ENCODE data around the gene CNTLN. TPM values are rescaled to one million over a fixed set of nuclear protein-coding genes. Genes with fewer than 3 reads are reported as not detected.

The CNTLN gene
- total RNA-seq, 1 experiment from 2014 or later, result 6.7 TPM

GRCh38 chr9:17137566-17137965, 2.7 kb downstream of the CNTLN start:
- POLR2A ChIA-PET, result no interaction called here
- no peaks in the 10 kb centered on the region for H3K27me3 Mint-ChIP-seq (ENCODE audit: insufficient read depth, unreplicated experiment)
- no peak overlapping the region for H3K4me3 Mint-ChIP-seq (ENCODE audit: unreplicated experiment)
- CTCF ChIA-PET, result no interaction called here
- BruUV-seq (replicated peaks), result no TSS peak
- H3K4me1 Mint-ChIP-seq (ENCODE audit: insufficient read depth, unreplicated experiment), result peaks cover 15% of the 10 kb centered on the region
- intact Hi-C loops (cut with micrococcal nuclease), result no loop called here
- TF ChIP-seq, protein P1, sequence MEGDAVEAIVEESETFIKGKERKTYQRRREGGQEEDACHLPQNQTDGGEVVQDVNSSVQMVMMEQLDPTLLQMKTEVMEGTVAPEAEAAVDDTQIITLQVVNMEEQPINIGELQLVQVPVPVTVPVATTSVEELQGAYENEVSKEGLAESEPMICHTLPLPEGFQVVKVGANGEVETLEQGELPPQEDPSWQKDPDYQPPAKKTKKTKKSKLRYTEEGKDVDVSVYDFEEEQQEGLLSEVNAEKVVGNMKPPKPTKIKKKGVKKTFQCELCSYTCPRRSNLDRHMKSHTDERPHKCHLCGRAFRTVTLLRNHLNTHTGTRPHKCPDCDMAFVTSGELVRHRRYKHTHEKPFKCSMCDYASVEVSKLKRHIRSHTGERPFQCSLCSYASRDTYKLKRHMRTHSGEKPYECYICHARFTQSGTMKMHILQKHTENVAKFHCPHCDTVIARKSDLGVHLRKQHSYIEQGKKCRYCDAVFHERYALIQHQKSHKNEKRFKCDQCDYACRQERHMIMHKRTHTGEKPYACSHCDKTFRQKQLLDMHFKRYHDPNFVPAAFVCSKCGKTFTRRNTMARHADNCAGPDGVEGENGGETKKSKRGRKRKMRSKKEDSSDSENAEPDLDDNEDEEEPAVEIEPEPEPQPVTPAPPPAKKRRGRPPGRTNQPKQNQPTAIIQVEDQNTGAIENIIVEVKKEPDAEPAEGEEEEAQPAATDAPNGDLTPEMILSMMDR (IDR thresholded peaks at IDR 0.05; ENCODE audit: unreplicated experiment), result no peak
- no peak overlapping the region for H3K27ac Mint-ChIP-seq (ENCODE audit: low read depth, unreplicated experiment)
- no peak for DNase-seq (ENCODE audit: unreplicated experiment)
- H3K36me3 Mint-ChIP-seq (ENCODE audit: insufficient read depth, unreplicated experiment), result peaks cover 7% of the 10 kb centered on the region
- H3K9me3 Mint-ChIP-seq (ENCODE audit: unreplicated experiment), result peaks cover 10% of the 10 kb centered on the region

DNA sequence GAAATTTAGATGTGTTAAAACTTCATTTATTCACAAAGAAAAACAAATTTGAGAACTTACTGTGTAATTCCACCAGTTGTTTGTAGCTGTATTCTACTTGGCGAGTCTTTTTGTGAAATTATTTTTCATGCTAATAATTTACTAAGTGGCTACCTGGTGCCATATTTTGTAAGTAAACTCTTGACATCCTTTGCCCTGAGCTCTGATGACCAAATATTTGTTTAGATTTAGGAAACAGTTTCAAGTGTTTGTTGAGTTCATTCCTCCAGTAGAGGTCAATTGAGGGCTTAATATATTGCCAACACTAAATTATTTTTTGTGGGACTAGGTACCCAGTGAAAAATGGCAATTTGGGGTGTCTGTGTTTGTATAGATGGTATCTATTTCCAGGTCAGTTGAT, 3.7 kb downstream of the CNTLN start:
- intact Hi-C loops (cut with micrococcal nuclease), result no loop called here
- Mint-ChIP-seq H3K27me3 (ENCODE audit: insufficient read depth, unreplicated experiment) (no peaks in the 10 kb centered on the region), H3K4me3 (ENCODE audit: unreplicated experiment) (no peak overlapping the region), H3K27ac (ENCODE audit: low read depth, unreplicated experiment) (no peak overlapping the region), H3K9me3 (ENCODE audit: unreplicated experiment) (peaks cover 10% of the 10 kb centered on the region), H3K4me1 (ENCODE audit: insufficient read depth, unreplicated experiment) (peaks cover 15% of the 10 kb centered on the region), H3K36me3 (ENCODE audit: insufficient read depth, unreplicated experiment) (peaks cover 7% of the 10 kb centered on the region)
- DNase-seq (ENCODE audit: unreplicated experiment), result no peak
- ChIA-PET CTCF (interaction anchor here (0.6 kb wide), 1 partner anchor 1604 kb away, joined by 3 read pairs; no protein-coding TSS in a partner anchor), POLR2A (interaction anchor here (0.7 kb wide), 2 partner anchors 20 to 387 kb away, joined by 3 to 5 read pairs; no protein-coding TSS in a partner anchor)
- BruUV-seq (replicated peaks), result no TSS peak
- TF ChIP-seq, protein P1 (IDR thresholded peaks at IDR 0.05; ENCODE audit: unreplicated experiment), result no peak

DNA sequence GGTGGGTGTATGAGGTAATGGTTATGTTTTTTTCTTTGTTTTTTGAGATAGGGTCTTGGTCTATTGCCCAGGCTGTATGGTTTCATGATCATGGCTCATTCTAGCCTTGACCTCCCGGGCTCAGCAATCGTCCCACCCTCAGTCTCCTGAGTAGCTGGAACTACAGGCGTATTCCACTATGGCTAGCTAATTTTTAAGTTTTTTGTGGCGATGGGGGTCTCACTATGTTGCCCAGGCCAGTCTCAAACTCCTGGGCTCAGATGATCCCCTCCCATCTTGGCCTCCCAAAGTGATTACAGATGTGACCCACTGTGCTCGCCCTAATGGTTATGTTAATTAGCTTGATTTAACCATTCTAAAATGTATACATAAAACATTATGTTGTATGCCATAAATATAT, 5.6 kb downstream of the CNTLN start:
- Mint-ChIP-seq H3K27ac (ENCODE audit: low read depth, unreplicated experiment) (no peak overlapping the region), H3K36me3 (ENCODE audit: insufficient read depth, unreplicated experiment) (peaks cover 2% of the 10 kb centered on the region), H3K9me3 (ENCODE audit: unreplicated experiment) (peaks cover 10% of the 10 kb centered on the region), H3K27me3 (ENCODE audit: insufficient read depth, unreplicated experiment) (no peaks in the 10 kb centered on the region), H3K4me3 (ENCODE audit: unreplicated experiment) (no peak overlapping the region), H3K4me1 (ENCODE audit: insufficient read depth, unreplicated experiment) (peaks cover 9% of the 10 kb centered on the region)
- no TSS peak for BruUV-seq (replicated peaks)
- ChIA-PET CTCF (interaction anchor here (1.0 to 1.2 kb wide), 2 partner anchors 22 to 24 kb away, joined by 3 to 4 read pairs; no protein-coding TSS in a partner anchor), POLR2A (no interaction called here)
- no peak for DNase-seq (ENCODE audit: unreplicated experiment)
- intact Hi-C loops (cut with micrococcal nuclease), result no loop called here
- TF ChIP-seq, protein P1 (IDR thresholded peaks at IDR 0.05; ENCODE audit: unreplicated experiment), result no peak

GRCh38 chr9:17148324-17148723, 13.5 kb downstream of the CNTLN start:
- Mint-ChIP-seq H3K4me3 (ENCODE audit: unreplicated experiment) (no peak overlapping the region), H3K4me1 (ENCODE audit: insufficient read depth, unreplicated experiment) (no peaks in the 10 kb centered on the region), H3K9me3 (ENCODE audit: unreplicated experiment) (no peaks in the 10 kb centered on the region), H3K36me3 (ENCODE audit: insufficient read depth, unreplicated experiment) (peaks cover 12% of the 10 kb centered on the region), H3K27ac (ENCODE audit: low read depth, unreplicated experiment) (no peak overlapping the region), H3K27me3 (ENCODE audit: insufficient read depth, unreplicated experiment) (no peaks in the 10 kb centered on the region)
- DNase-seq (ENCODE audit: unreplicated experiment), result no peak
- CTCF ChIA-PET, result interaction anchor here (1.0 kb wide), 1 partner anchor 315 kb away, joined by 4 read pairs; no protein-coding TSS in a partner anchor
- TF ChIP-seq, protein P1 (IDR thresholded peaks at IDR 0.05; ENCODE audit: unreplicated experiment), result no peak
- intact Hi-C loops (cut with micrococcal nuclease), result no loop called here
- POLR2A ChIA-PET, result no interaction called here
- BruUV-seq (replicated peaks), result no TSS peak
